Astrocyte (in vitro differentiated cells and primary cell): ENCODE measurements around the gene HPSE2. TPM values are rescaled to one million over a fixed set of nuclear protein-coding genes. Genes with fewer than 3 reads are reported as not detected.

Source experiments
- DNase-seq: peaks from one replicate; pipeline ENCODE4 v3.0.0-alpha.2; 2010; ENCODE audit warnings: low read depth
- FAIRE-seq: peaks from 2 replicates; lab custom pipeline; 2011; peaks lifted over from hg19 to GRCh38; lab: Jason Lieb, UNC
- H2AFZ ChIP-seq: 2 replicates; pipeline ENCODE4 v1.6.0; 2012; ENCODE audit warnings: low read depth, low read length, inconsistent platforms
- H3K27ac ChIP-seq: 2 replicates; pipeline ENCODE4 v1.5.1; 2011; ENCODE audit warnings: low read depth, low read length, inconsistent platforms
- H3K27me3 ChIP-seq: 2 replicates; pipeline ENCODE4 v1.6.0; 2011; ENCODE audit warnings: low read length, inconsistent platforms; ENCODE audit not compliant: insufficient read depth
- H3K36me3 ChIP-seq: 2 replicates; pipeline ENCODE4 v1.5.1; 2011; ENCODE audit warnings: low read length, inconsistent platforms; ENCODE audit not compliant: insufficient read depth
- H3K4me1 ChIP-seq: 2 replicates; pipeline ENCODE4 v1.5.1; 2011; ENCODE audit warnings: low read length, inconsistent platforms; ENCODE audit not compliant: insufficient read depth
- H3K4me2 ChIP-seq: 2 replicates; pipeline ENCODE4 v1.6.0; 2012; ENCODE audit warnings: low read length, inconsistent platforms
- H3K4me3 ChIP-seq: 2 replicates; pipeline ENCODE4 v1.5.1; 2011; ENCODE audit warnings: low read depth, mild to moderate bottlenecking, low read length, inconsistent platforms; ENCODE audit not compliant: insufficient read depth
- H3K79me2 ChIP-seq: 2 replicates; pipeline ENCODE4 v1.6.0; 2012; ENCODE audit warnings: mild to moderate bottlenecking, low read length, inconsistent platforms; ENCODE audit not compliant: insufficient read depth
- H3K9ac ChIP-seq: 2 replicates; pipeline ENCODE4 v1.6.0; 2012; ENCODE audit warnings: mild to moderate bottlenecking, low read length, inconsistent platforms
- H3K9me3 ChIP-seq: 2 replicates; pipeline ENCODE4 v1.5.1; 2012; ENCODE audit warnings: low read depth, mild to moderate bottlenecking, low read length, inconsistent platforms; ENCODE audit not compliant: insufficient read depth
- H4K20me1 ChIP-seq: 2 replicates; pipeline ENCODE4 v1.6.0; 2012; ENCODE audit warnings: low read length, inconsistent platforms; ENCODE audit not compliant: insufficient read depth
- H3K27ac Mint-ChIP-seq: one replicate; pipeline ENCODE4 v1.8.0; 2021; ENCODE audit warnings: mild to moderate bottlenecking, mixed read lengths; ENCODE audit not compliant: unreplicated experiment
- H3K27me3 Mint-ChIP-seq: one replicate; pipeline ENCODE4 v1.8.0; 2021; ENCODE audit warnings: low read depth, mixed read lengths; ENCODE audit not compliant: unreplicated experiment
- H3K36me3 Mint-ChIP-seq: one replicate; pipeline ENCODE4 v1.8.0; 2021; ENCODE audit warnings: low read depth, mixed read lengths; ENCODE audit not compliant: unreplicated experiment
- H3K4me1 Mint-ChIP-seq: one replicate; pipeline ENCODE4 v1.8.0; 2021; ENCODE audit warnings: low read depth, mixed read lengths; ENCODE audit not compliant: unreplicated experiment
- H3K4me3 Mint-ChIP-seq: one replicate; pipeline ENCODE4 v1.8.0; 2021; ENCODE audit warnings: mild to moderate bottlenecking, moderate library complexity, mixed read lengths; ENCODE audit not compliant: unreplicated experiment
- H3K9me3 Mint-ChIP-seq: one replicate; pipeline ENCODE4 v1.8.0; 2021; ENCODE audit warnings: mild to moderate bottlenecking, mixed read lengths; ENCODE audit not compliant: unreplicated experiment
- EZH2 ChIP-seq: IDR thresholded peaks from 2 replicates; pipeline ENCODE4 v1.6.1; 2012; ENCODE audit warnings: mild to moderate bottlenecking, low read length, inconsistent platforms; ENCODE audit not compliant: insufficient read depth
- total RNA-seq: library from RNA; stranded (reverse); gene quantifications from 2 replicates; pipeline ENCODE4 v1.2.1, GENCODE V29; 2021
- TF ChIP-seq, protein P1 (sequence below): IDR thresholded peaks from 2 replicates; pipeline ENCODE4 v1.5.1; 2011; ENCODE audit warnings: low read depth, mild to moderate bottlenecking, inconsistent platforms, low read length, moderate library complexity; ENCODE audit not compliant: insufficient read depth

Gene HPSE2
- total RNA-seq, 1 donor from 2014 or later, result 0.14 TPM

DNA sequence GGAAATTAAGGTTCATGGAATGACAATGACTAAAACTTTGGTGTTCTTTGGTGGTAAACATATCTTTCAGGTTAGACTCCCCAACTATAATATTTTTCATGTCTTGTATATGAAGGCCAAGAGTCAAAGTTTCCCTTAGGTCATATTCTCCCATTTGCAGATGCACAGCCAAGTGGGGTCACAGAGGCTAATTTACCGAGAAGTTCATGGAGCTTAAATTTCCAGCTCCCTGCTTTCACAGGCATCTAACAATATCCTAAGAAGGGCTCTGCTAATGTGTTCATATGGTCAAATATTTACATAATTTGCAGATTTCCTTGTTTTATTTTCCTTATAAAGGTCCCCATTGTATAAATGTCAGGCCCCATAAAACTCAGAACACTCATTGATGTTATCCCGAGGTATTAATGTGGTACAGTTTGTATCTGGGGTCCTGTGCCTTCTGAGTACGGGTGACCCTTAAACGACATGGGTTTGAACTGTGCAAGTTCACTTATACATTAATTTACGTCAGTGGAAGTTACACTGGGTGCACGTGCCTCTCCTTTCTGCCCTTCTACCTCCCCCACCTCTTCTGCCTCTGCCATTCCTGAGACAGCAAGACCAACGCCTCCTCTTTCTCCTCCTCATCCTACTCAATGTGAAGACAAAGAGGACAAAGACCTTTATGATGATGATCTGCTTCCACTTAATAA is 603.0 kb downstream of the HPSE2 start:
- no peak overlapping the region for H3K4me3 Mint-ChIP-seq
- FAIRE-seq, result no peak
- Histone ChIP-seq H3K27ac (no peak overlapping the region), H4K20me1 (no peaks in the 10 kb centered on the region), H3K4me2 (no peak overlapping the region), H3K27me3 (no peaks in the 10 kb centered on the region), H3K4me3 (no peak overlapping the region), H2AFZ (no peak overlapping the region), H3K9me3 (no peaks in the 10 kb centered on the region), H3K9ac (no peak overlapping the region), H3K4me1 (no peaks in the 10 kb centered on the region), H3K79me2 (no peaks in the 10 kb centered on the region), H3K36me3 (no peaks in the 10 kb centered on the region)
- H3K36me3 Mint-ChIP-seq, result no peaks in the 10 kb centered on the region
- no peak for TF ChIP-seq EZH2
- TF ChIP-seq, protein P1, sequence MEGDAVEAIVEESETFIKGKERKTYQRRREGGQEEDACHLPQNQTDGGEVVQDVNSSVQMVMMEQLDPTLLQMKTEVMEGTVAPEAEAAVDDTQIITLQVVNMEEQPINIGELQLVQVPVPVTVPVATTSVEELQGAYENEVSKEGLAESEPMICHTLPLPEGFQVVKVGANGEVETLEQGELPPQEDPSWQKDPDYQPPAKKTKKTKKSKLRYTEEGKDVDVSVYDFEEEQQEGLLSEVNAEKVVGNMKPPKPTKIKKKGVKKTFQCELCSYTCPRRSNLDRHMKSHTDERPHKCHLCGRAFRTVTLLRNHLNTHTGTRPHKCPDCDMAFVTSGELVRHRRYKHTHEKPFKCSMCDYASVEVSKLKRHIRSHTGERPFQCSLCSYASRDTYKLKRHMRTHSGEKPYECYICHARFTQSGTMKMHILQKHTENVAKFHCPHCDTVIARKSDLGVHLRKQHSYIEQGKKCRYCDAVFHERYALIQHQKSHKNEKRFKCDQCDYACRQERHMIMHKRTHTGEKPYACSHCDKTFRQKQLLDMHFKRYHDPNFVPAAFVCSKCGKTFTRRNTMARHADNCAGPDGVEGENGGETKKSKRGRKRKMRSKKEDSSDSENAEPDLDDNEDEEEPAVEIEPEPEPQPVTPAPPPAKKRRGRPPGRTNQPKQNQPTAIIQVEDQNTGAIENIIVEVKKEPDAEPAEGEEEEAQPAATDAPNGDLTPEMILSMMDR, result no peak
- DNase-seq, result no peak
- H3K27me3 Mint-ChIP-seq, result no peaks in the 10 kb centered on the region
- H3K9me3 Mint-ChIP-seq, result no peaks in the 10 kb centered on the region
- H3K27ac Mint-ChIP-seq, result no peak overlapping the region
- peaks cover 3% of the 10 kb centered on the region for H3K4me1 Mint-ChIP-seq

DNA sequence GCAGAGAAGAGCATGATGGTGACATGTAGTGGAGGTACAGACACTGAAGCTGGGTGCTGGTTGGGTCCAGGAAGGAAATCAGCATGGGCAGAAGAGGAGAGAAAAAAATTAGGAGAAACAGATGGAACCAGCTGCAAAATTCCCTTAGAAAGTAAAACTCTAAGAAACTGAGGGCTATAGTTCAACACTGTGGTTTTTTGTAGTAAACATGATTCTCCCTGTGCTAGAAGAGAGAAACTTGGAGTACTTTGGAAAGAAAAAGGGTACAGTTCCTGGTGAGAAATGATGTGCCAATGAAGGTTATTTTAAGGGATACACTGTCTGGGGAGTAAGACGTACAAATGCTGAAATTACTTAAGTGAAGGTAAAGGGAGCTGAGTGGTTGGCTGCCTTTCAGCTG is 607.4 kb downstream of the HPSE2 start:
- DNase-seq (no peak), FAIRE-seq (no peak)
- Histone ChIP-seq H3K27ac (no peak overlapping the region), H3K27me3 (no peaks in the 10 kb centered on the region), H3K4me2 (no peak overlapping the region), H4K20me1 (no peaks in the 10 kb centered on the region), H3K4me3 (no peak overlapping the region), H3K9ac (no peak overlapping the region), H2AFZ (no peak overlapping the region), H3K79me2 (no peaks in the 10 kb centered on the region), H3K9me3 (no peaks in the 10 kb centered on the region), H3K4me1 (no peaks in the 10 kb centered on the region), H3K36me3 (no peaks in the 10 kb centered on the region)
- Mint-ChIP-seq H3K27me3 (no peaks in the 10 kb centered on the region), H3K9me3 (no peaks in the 10 kb centered on the region), H3K4me3 (no peak overlapping the region), H3K27ac (no peak overlapping the region), H3K4me1 (peaks cover 3% of the 10 kb centered on the region), H3K36me3 (no peaks in the 10 kb centered on the region)
- no peak for TF ChIP-seq EZH2
- TF ChIP-seq, protein P1, result no peak

DNA sequence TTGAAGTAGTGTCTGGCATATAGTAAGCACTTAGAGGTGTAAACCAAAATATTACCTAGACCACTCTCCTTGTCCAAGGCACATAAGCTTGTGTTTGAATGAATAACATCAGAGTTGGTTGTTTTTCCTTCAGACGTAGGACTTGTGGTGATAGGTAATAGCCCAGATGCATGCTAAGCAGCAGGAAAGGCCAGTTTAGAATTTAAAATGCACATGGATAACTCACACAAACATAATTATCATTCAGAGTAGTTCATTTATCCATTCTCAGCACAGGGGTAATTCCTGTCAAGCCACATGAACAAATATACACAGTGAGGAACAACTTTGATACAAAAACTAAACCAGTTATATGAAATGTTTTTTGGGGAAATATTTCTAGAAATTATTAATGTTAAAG is 607.9 kb downstream of the HPSE2 start:
- FAIRE-seq, result no peak

More for the DNA sequence above, 607.9 kb downstream of the HPSE2 start:
- no peak overlapping the region for H3K4me2 ChIP-seq
- no peak overlapping the region for H3K27ac ChIP-seq
- no peaks in the 10 kb centered on the region for H3K9me3 Mint-ChIP-seq
- H3K36me3 ChIP-seq, result no peaks in the 10 kb centered on the region
- no peaks in the 10 kb centered on the region for H3K4me1 ChIP-seq
- H3K9me3 ChIP-seq, result no peaks in the 10 kb centered on the region
- H3K4me1 Mint-ChIP-seq, result peaks cover 3% of the 10 kb centered on the region
- no peak overlapping the region for H3K4me3 Mint-ChIP-seq
- no peak overlapping the region for H3K27ac Mint-ChIP-seq
- H3K79me2 ChIP-seq, result no peaks in the 10 kb centered on the region
- TF ChIP-seq, protein P1, result no peak
- no peak for TF ChIP-seq EZH2
- no peaks in the 10 kb centered on the region for H4K20me1 ChIP-seq
- H3K27me3 Mint-ChIP-seq, result no peaks in the 10 kb centered on the region
- H3K36me3 Mint-ChIP-seq, result no peaks in the 10 kb centered on the region
- no peaks in the 10 kb centered on the region for H3K27me3 ChIP-seq
- no peak overlapping the region for H3K9ac ChIP-seq
- no peak for DNase-seq
- no peak overlapping the region for H2AFZ ChIP-seq
- H3K4me3 ChIP-seq, result no peak overlapping the region
